GM12878 (cell line): ENCODE measurements around the gene ZNF491.

ENCODE experiments used
- ATF2 ChIP-seq: IDR thresholded peaks from 2 replicates; pipeline ENCODE4 v1.6.1; 2012; ENCODE audit warnings: low read length, inconsistent platforms
- ATF3 ChIP-seq: IDR thresholded peaks from 2 replicates; pipeline ENCODE4 v1.6.1; 2011; ENCODE audit warnings: low read depth, mild to moderate bottlenecking, low read length, moderate library complexity, borderline replicate concordance; ENCODE audit errors: extremely low read depth
- EP300 ChIP-seq, 2 experiments: fragments of 150-350 bp in 1 of 2; IDR thresholded peaks; 2 replicates each; pipeline ENCODE4 v1.6.1; 2011 to 2012; ENCODE audit warnings: low read depth in 2 of 2, low read length in 2 of 2, borderline replicate concordance in 1 of 2, improper control_type of control experiment in 1 of 2, inconsistent platforms in 1 of 2; ENCODE audit not compliant: control insufficient read depth in 1 of 2
- ZNF592 ChIP-seq: fragments of 450-650 bp; IDR thresholded peaks from 2 replicates; pipeline ENCODE4 v1.6.1; 2017; ENCODE audit warnings: mild to moderate bottlenecking, moderate library complexity

- TF ChIP-seq ATF3 (no peak), ZNF592 (no peak), ATF2 (no peak), EP300 (IDR thresholded peaks at IDR 0.05; ENCODE audit: borderline replicate concordance in 1 of 2, control insufficient read depth in 1 of 2, low read depth in 2 of 2, low read length in 2 of 2) (no peak)
Observed at GRCh38 chr19:11832253-11832912, 34.1 kb downstream of the ZNF491 start.
